ENCODE measurements around the gene ATP6V0B.

DNA sequence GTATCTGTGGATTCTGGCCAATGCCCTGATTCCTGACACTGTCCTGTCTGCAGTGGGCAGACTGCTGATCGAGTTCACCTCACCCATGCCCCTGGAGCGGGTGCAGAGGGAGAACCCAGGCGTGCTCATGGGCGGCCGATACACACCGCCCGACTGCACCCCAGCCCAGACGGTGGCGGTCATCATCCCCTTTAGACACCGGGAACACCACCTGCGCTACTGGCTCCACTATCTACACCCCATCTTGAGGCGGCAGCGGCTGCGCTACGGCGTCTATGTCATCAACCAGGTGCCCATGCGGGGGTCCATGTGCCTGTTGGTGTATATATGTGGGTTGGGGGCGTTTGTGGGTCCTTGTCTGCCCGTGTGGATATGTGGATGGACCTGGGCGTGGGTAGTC, 6.9 kb downstream of the ATP6V0B start:
- TF ChIP-seq FOXK2 (IDR thresholded peaks at IDR 0.05), result no peak
- TF ChIP-seq, protein P1, sequence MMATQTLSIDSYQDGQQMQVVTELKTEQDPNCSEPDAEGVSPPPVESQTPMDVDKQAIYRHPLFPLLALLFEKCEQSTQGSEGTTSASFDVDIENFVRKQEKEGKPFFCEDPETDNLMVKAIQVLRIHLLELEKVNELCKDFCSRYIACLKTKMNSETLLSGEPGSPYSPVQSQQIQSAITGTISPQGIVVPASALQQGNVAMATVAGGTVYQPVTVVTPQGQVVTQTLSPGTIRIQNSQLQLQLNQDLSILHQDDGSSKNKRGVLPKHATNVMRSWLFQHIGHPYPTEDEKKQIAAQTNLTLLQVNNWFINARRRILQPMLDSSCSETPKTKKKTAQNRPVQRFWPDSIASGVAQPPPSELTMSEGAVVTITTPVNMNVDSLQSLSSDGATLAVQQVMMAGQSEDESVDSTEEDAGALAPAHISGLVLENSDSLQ (IDR thresholded peaks at IDR 0.05), result no peak
- TF ChIP-seq ELF4 (IDR thresholded peaks at IDR 0.05), result no peak
